ENCODE results near the gene CDC42BPB.

CDC42BPB gene

GRCh38 chr14:103019236-103019635 lies 38.1 kb downstream of the CDC42BPB start:
- DNase-seq (ENCODE audit: low read depth) = no peak

GRCh38 chr14:103016594-103016993 lies 40.8 kb downstream of the CDC42BPB start:
- no peak for DNase-seq (ENCODE audit: low read depth)

- DNase-seq (ENCODE audit: low read depth) = no peak
Measured at GRCh38 chr14:103016071-103016470, 41.3 kb downstream of the CDC42BPB start.

- no peak for DNase-seq (ENCODE audit: low read depth)
Measured at GRCh38 chr14:103015426-103015825, 41.9 kb downstream of the CDC42BPB start.

- peak; percentile 79 for DNase-seq (ENCODE audit: low read depth)
Measured at GRCh38 chr14:103014466-103015228, 42.7 kb downstream of the CDC42BPB start.

- DNase-seq (ENCODE audit: low read depth) = no peak
Measured at GRCh38 chr14:103013028-103013427, 44.3 kb downstream of the CDC42BPB start.

GRCh38 chr14:103009559-103009958 lies 47.8 kb downstream of the CDC42BPB start:
- DNase-seq (ENCODE audit: low read depth) = no peak

GRCh38 chr14:103008768-103009357 lies 48.5 kb downstream of the CDC42BPB start:
- DNase-seq (ENCODE audit: low read depth) = peak; percentile 76

GRCh38 chr14:103008126-103008525 lies 49.2 kb downstream of the CDC42BPB start:
- no peak for DNase-seq (ENCODE audit: low read depth)

GRCh38 chr14:103007555-103007954 lies 49.8 kb downstream of the CDC42BPB start:
- no peak for DNase-seq (ENCODE audit: low read depth)

GRCh38 chr14:103006991-103007520 lies 50.3 kb downstream of the CDC42BPB start:
- DNase-seq (ENCODE audit: low read depth) = no peak

GRCh38 chr14:103006106-103006505 lies 51.2 kb downstream of the CDC42BPB start:
- DNase-seq (ENCODE audit: low read depth) = no peak

- no peak for DNase-seq (ENCODE audit: low read depth)
Measured at GRCh38 chr14:103003850-103004249, 53.5 kb downstream of the CDC42BPB start.

- DNase-seq (ENCODE audit: low read depth) = no peak
Measured at GRCh38 chr14:103003351-103003615, 54.1 kb downstream of the CDC42BPB start.

- DNase-seq (ENCODE audit: low read depth) = peak; percentile 20
Measured at GRCh38 chr14:103002578-103003350, 54.6 kb downstream of the CDC42BPB start.

GRCh38 chr14:103001651-103002396 lies 55.5 kb downstream of the CDC42BPB start:
- DNase-seq (ENCODE audit: low read depth) = no peak

- DNase-seq (ENCODE audit: low read depth) = no peak
Measured at GRCh38 chr14:103001226-103001625, 56.1 kb downstream of the CDC42BPB start.

- DNase-seq (ENCODE audit: low read depth) = no peak
Measured at GRCh38 chr14:103000291-103000921, 56.9 kb downstream of the CDC42BPB start.

GRCh38 chr14:102999227-102999895 lies 58.0 kb downstream of the CDC42BPB start:
- DNase-seq (ENCODE audit: low read depth) = peak; percentile 48

- peak; percentile 65 for DNase-seq (ENCODE audit: low read depth)
Measured at GRCh38 chr14:102998393-102998792, 59.0 kb downstream of the CDC42BPB start.

GRCh38 chr14:102996941-102997340 lies 60.4 kb downstream of the CDC42BPB start:
- DNase-seq (ENCODE audit: low read depth) = no peak

All from ELR (cell line).